ENCODE data around the gene SSBP2. TPM values are rescaled to one million over a fixed set of nuclear protein-coding genes. Genes with fewer than 3 reads are reported as not detected.

The SSBP2 gene
- total RNA-seq, 4 donors from 2014 or later = 48.6 to 80.4 (median 71.9) TPM

DNA sequence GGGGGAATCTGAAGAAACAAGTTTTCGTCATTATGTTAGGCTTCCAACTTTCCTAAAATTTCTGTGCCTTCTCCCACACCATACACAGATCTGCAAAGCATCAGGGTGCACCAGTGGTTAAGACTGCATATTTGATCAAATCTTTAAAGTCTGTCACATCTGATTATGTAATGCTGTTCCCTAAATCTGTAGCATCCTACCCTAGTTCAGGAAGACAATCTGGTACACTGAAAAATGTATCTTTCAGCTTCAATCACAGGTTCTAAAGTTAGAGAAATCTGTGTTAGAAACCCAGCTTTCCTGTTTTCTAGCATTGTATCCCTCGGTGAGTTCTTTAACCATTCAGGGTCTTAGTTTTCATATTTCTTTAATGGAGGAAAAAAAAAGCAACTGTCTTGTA lies 3.9 kb downstream of the SSBP2 start:
- TF ChIP-seq, protein P1, sequence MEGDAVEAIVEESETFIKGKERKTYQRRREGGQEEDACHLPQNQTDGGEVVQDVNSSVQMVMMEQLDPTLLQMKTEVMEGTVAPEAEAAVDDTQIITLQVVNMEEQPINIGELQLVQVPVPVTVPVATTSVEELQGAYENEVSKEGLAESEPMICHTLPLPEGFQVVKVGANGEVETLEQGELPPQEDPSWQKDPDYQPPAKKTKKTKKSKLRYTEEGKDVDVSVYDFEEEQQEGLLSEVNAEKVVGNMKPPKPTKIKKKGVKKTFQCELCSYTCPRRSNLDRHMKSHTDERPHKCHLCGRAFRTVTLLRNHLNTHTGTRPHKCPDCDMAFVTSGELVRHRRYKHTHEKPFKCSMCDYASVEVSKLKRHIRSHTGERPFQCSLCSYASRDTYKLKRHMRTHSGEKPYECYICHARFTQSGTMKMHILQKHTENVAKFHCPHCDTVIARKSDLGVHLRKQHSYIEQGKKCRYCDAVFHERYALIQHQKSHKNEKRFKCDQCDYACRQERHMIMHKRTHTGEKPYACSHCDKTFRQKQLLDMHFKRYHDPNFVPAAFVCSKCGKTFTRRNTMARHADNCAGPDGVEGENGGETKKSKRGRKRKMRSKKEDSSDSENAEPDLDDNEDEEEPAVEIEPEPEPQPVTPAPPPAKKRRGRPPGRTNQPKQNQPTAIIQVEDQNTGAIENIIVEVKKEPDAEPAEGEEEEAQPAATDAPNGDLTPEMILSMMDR (IDR thresholded peaks at IDR 0.05; ENCODE audit: low read depth) = no peak

DNA sequence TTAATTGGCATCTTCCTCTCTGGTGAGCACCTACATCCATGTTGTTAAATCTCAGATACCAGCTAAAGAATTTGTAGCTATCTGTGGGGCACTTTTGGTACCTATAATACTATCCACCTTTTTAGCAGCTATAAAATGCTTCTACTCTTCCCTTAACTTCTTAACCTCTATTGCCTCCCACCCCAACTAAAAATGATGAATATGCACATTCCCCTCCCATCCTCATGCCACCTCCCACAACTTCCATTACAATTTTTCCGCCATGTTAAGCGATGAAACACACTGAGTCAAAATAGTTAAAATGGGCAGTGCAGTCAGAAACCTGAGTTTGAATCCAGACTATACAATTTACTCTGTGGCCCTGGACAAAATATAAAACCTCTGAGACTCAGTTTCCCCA lies 10.1 kb downstream of the SSBP2 start:
- TF ChIP-seq, protein P1 (IDR thresholded peaks at IDR 0.05; ENCODE audit: low read depth) = no peak

DNA sequence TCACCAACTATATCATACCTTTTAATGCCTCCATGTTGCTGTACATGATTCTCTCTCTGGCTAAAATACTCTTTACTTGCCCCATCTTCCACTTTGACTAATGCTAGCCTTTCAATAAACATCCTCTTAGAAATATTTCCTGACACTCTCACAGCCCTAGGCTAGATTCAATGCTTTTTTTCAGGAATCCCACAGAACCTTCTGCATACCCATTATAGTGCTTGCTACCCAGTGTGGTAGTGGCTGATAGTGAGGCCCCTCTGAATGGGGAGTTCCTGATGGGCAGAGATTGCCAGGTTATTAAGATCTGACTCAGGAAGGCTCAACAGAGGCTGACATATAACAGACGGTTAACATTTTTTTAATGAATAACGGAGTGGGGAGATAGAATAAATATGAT lies 11.6 kb downstream of the SSBP2 start:
- TF ChIP-seq, protein P1 (IDR thresholded peaks at IDR 0.05; ENCODE audit: low read depth) = no peak

GRCh38 chr5:81729276-81729675 lies 21.6 kb downstream of the SSBP2 start:
- TF ChIP-seq, protein P1 (IDR thresholded peaks at IDR 0.05; ENCODE audit: low read depth) = no peak

- TF ChIP-seq, protein P1 (IDR thresholded peaks at IDR 0.05; ENCODE audit: low read depth) = no peak
Observed at GRCh38 chr5:81728301-81728700, 22.6 kb downstream of the SSBP2 start.

- TF ChIP-seq, protein P1 (IDR thresholded peaks at IDR 0.05; ENCODE audit: low read depth) = no peak
Observed at GRCh38 chr5:81726297-81726696, 24.6 kb downstream of the SSBP2 start.

DNA sequence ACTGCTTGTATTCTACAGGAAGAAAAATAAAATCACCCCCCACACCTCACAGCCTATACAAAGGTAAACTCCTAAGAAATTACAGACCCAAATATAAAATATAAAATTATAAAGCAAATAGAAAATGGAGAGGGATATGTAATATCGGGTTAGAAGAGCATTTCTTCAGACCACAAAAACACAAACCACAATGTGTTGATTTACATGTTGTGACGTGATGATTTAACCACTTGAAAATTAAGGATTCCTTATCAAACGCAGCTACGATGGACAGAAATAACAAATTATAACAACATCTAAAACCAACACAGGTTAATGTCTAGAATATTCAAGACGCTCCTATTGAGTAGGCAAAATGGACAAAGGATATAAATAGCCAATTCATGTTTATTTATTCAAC lies 26.3 kb downstream of the SSBP2 start:
- TF ChIP-seq, protein P1 (IDR thresholded peaks at IDR 0.05; ENCODE audit: low read depth) = no peak

Measured in subcutaneous adipose tissue (tissue), 4 donors.